Esophagus mucosa (tissue), 1 donor: Measurements from ENCODE around the gene FBXO34. TPM values are rescaled to one million over a fixed set of nuclear protein-coding genes. Genes with fewer than 3 reads are reported as not detected.
"Not testable (repeated sequence)": the region's sequence is repeated elsewhere in the genome, so short reads cannot be mapped to it uniquely, and the experiment has no call there.

Experiments used
- ATAC-seq: fragments of 200-7000 bp; cut with Tn5 transposase; one replicate; pipeline ENCODE4 v1.9.1; 2020
- total RNA-seq: library from RNA; stranded (reverse); gene quantifications from one replicate; pipeline ENCODE4 v1.2.4, GENCODE V29; 2023
- donor health status: DM: yes; HTN: yes; CAD: no.

FBXO34 gene
- total RNA-seq, 1 donor from 2014 or later, result 36.0 TPM

- ATAC-seq, result no peak
Measured at GRCh38 chr14:55309761-55310365, 38.6 kb downstream of the FBXO34 start.

DNA sequence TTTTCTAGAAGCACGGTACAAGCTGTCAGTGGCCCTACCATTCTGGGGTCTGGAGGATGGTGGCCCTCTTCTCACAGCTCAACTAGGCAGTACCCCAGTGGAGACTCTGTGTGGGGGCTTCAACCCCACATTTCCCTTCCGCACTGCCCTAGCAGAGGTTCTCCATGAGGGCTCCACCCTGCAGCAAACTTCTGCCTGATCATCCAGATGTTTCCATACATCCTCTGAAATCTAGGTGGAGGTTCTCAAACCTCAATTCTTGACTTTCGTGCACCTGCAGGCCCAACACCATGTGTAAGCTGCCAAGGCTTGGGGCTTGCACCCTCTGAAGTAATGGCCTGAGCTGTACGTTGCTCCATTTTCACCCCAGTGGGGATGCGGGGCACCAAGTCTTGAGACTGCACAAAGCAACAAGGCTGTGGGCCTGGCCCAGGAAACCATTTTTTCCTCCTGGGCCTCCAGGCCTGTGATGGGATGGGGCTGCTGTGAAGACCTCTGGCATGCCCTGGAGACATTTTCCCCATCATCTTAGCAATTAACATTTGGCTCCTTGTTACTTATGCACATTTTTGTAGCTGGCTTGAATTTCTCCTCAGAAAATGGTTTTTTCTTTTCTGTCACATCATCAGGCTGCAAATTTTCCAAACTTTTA lies 41.3 kb downstream of the FBXO34 start:
- not testable (repeated sequence) for ATAC-seq

- no peak for ATAC-seq
Measured at GRCh38 chr14:55313480-55313879, 42.3 kb downstream of the FBXO34 start.

GRCh38 chr14:55314449-55314848 lies 43.2 kb downstream of the FBXO34 start:
- no peak for ATAC-seq

DNA sequence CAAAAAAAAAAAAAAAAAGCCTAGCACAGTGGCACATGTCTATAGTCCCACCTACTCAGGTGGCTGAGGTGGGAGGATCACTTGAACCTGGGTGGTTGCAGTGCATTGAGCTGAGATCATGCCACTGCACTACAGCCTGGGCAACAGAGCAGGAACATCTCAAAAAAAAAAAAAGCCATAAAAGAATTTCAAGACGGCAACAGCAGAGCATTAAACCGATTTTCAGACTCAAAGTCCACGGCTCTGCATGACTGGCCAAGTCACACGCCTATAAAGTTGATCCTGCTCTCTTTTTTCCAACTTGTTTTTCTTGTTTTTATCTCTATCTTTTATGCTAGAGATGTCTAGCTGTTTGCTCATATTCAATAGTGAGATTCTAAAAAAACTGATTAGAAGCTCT lies 45.3 kb downstream of the FBXO34 start:
- peak; percentile 49 for ATAC-seq

GRCh38 chr14:55317542-55318306 lies 46.5 kb downstream of the FBXO34 start:
- ATAC-seq, result no peak

DNA sequence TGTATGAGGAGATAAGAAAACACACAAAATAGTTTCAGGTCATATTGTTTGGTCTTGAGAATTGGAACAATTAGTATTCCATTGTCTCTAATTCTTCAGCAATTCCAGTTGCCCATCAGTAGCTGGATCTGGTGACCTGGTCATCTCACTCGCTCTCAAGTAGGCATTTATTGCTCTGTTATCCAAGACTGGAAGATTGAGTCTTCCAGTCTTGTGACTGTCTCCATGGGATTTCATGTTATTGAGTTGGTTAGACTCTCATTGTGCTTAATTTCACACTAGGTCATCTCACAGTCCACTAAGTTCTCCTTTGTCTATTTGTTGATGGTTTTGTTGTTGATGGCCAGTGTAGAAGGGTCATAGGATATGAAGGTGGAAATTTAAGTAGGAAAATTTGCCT lies 47.5 kb downstream of the FBXO34 start:
- ATAC-seq, result no peak

DNA sequence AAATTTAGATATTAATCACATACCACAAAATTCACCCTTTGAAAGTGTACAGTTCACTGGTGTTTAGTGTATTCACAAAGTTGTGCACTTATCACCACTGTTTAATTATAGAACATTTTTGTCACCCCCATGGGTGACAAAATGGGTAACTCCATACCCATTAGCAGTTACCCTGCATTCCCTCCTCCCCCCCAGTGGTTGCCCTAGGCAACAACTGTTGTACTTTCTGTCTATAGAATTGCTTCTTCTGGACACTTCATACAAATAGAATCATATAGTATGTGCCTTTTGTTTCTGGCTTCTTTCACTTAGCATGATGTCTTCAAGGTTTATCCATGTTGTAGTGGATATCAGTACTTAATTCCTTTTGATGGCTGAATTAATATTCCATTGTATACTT lies 52.7 kb downstream of the FBXO34 start:
- no peak for ATAC-seq

DNA sequence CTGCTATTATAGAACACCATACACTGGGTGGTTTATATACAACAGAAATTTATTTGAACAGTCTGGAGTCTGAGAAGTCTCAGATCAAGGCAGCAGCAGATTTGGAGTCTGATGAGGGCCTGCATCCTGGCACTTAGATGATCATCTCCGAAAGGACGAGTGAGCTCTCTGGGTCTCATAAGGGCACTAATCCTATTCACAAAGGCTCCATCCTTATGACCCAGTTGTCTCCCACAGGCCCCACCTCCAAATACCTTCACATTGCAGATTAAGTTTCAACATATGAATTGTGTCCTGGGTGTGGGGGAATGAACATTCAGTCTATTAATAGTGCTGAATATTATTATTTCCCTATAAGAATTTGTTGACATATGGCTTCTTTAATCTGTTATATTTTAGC lies 53.6 kb downstream of the FBXO34 start:
- ATAC-seq, result no peak

DNA sequence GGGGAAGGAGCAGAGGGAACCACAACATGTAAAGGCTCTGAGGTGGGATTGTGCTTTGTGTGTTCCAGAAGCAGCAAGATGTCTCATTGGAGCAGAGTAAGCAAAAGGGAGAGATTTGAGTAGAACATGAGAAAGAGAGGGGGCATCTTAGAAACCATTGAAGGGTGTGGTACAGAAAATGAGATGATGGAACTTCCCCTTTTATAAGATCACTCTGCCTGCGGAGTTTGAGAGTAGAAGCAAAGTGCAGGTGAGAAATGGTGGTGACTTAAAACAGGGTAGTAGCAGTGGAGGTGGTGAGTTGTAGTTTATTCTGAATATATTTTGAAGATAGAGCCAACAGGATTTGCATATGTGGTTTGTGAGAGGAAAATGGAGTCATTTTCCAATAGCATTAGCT lies 56.0 kb downstream of the FBXO34 start:
- no peak for ATAC-seq

DNA sequence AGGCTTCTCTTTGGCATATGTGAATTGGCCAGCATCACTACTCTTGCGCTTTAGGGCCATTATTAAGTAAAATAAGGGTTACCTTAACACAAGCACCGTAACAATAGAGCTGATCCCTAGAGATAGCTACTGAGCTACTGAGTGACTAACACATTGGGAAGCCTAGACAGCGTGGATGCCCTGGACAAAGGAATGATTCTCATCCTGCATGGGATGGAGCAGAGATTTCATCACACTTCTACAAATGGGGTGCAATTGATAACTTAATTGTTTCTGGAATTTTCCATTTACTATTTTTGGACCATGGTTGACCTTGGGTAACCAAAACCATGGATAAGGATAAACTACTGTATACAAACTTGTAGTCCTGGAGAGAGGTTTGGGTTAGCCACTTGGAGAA lies 57.1 kb downstream of the FBXO34 start:
- ATAC-seq, result peak; percentile 33

- ATAC-seq, result peak; percentile 36
Measured at GRCh38 chr14:55329999-55330710, 58.9 kb downstream of the FBXO34 start.

DNA sequence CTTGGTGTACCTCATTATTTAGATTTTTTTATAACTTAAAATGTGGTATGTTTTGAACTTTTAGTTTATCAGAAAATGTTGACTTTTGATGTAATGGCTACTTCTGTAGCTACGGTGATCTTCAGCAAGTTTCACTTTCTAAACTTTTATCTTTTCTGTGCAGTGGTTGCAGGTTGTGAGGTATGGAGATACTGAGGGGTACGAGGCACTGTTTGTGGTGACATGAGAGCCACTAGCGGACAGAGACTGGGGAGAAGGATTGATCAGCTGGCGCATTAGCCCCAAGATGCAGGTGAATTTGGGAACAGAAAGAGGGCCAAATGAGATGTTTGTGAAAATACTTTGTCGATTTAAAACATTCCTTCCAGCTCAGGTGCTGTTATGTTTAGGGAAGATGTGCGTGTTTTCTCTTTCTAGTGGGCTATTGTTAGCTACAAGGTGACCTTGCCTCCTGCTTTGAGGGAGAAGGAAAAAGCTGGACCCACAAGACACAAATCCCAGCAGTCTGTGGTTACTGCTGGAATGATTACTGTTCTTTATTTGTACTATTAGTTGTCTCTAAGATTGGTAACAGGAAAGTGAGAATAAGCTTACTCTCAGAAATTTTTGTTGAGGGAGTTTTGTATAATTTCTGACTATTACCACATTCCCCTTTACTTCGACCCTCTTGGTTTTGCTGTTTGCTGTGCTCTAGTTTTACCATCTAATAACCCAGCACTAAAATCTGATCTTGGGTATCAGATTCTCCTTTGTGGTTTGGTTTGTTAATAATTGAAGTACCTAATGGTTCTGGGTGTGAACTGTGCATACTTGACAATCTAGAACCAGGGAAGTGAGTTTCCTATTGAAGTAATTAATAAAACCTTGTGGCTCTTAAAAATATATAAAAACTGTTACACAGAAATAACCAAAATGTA lies 61.7 kb downstream of the FBXO34 start:
- no peak for ATAC-seq

DNA sequence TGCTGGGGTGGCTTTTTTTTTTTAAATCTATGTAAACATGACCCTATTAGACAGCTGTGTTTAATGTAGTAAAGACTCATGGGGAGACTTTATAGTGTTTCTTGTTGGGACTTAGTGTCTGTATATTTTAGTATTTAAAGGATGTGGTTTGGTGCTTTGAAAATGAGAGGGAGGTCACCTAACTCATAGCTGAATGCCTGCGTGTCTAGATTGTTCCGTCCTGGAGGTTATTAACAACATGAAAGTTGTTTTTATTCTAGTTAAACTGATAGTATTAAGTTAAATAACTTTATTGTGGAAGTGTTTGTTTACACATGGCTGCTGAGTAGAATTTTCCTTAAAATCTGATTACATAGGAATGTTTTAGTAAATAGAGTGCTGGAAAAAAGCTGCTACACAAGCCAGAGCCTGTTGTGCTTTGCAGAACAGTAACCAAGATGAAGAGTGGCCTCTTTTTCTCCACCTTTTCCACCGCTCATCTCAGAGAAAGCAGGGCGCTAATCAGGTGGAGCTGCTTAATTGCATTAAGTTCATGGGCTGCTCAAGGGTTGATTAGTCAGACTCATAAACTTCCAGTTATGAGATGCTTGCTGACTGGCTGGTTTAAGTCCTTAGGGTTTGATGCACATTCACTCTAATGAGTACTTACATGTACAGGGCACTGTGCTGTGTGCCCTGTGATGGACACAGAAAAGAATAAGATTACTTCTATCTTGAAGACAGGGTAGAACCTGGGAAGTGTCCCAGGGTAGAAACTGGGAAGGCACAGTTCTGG lies 62.7 kb downstream of the FBXO34 start:
- ATAC-seq, result peak; percentile 63

GRCh38 chr14:55336162-55336561 lies 64.9 kb downstream of the FBXO34 start:
- peak; percentile 87 for ATAC-seq

- no peak for ATAC-seq
Measured at GRCh38 chr14:55336691-55337090, 65.5 kb downstream of the FBXO34 start.

DNA sequence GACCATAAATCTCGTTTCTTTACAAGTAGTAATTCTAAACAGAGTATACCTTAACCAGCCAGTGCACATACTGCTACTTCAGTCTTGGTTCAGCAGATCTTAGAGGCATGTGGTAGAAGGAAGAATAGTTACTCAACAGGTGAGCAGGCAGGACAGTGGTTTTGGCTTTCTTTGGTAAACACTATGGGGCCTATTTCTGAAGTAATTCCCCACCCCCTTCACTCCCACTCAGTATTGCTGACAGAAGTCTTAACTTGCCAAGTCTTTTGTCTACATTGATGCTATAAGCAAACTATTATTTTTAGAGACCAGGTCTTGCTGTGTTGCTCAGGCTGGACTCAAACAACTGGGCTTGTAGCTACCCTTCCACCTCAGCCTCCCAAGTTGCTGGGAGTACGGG lies 68.5 kb downstream of the FBXO34 start:
- peak; percentile 68 for ATAC-seq

- ATAC-seq, result no peak
Measured at GRCh38 chr14:55340482-55340881, 69.3 kb downstream of the FBXO34 start.

DNA sequence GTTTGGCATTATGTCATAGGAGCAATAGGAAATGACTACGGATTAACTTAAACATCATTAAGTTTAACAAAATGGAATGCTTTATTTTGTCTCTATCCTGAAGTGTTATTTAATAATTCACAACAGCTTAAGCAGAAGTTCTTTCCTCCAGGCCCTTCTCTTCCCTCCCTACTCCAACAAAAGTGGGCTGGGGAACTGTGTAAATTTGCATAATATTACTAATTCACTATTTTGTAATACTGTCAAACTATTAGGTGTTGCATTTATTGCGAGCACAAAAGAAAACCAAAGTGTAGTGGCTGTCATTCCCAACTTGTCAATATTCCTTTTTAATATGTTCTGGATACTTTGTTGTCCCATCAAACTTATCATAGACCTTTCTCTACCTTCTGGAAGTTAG lies 70.6 kb downstream of the FBXO34 start:
- ATAC-seq, result no peak

DNA sequence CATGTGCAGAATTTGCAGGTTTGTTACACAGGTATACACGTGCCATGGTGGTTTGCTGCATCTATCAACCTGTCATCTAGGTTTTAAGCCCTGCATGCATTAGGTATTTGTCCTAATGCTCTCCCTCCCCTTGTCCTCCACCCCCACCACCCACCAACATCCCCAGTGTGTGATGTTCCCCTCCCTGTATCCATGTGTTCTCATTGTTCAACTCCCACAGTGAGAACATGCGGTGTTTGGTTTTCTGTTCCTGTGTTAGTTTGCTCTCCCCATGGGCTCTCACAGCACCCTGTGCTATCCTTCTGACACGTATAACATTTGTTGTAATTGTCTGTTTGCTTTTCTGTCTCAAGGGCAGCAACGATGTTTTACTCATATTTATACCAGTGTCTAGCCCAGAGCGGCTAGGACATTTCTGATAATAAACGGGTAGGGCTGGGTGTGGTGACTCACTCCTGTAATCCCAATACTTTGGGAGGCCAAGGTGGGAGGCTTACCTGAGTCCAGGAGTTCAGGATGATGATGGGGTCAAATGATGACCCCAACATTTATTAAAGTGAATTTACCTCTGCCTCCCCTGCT lies 73.5 kb downstream of the FBXO34 start:
- ATAC-seq, result not testable (repeated sequence)

DNA sequence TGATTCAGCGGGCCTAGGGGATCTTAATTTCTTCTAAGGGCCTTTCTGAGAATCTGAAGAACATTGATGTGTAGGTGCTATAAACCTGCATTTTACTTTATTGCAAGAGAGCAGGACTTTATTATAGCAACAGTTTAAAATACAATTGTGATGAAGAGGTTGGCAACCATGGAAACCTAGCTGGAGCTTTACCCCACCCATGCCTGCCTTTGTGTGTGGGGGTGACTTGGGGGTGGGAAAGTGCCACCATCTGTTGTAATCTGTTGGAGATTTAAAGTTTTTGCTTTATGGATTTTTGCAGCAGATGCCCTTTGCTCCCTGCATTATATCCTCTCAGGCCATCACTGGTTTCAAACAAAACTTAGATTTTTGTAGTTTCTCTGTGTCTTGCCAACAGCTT lies 75.8 kb downstream of the FBXO34 start:
- ATAC-seq, result no peak
